Hippocampal formation (tissue), 2 donors: ENCODE measurements around the gene OR10G6.
"Not testable (repeated sequence)": the region's sequence is repeated elsewhere in the genome, so short reads cannot be mapped to it uniquely, and the experiment has no call there.

Experiments
- DNase-seq, 2 donors: peaks; one replicate each; lab custom pipeline; 2025; lab: John Stamatoyannopoulos, UW

Gene OR10G6

GRCh38 chr11:123995119-123995518 lies at the start of gene OR10G6:
Gene OR10G6 (minus strand): TSS chr11:123995161. CDS start chr11:123995161, 0 bp downstream.
- DNase-seq, result no peak

GRCh38 chr11:124043420-124043819 lies 48.5 kb upstream of the OR10G6 start:
- no peak for DNase-seq

GRCh38 chr11:124041254-124041653 lies 46.3 kb upstream of the OR10G6 start, which contains the start of gene OR10G7:
Gene OR10G7 (minus strand): TSS chr11:124041325. CDS start chr11:124039001, 2,324 bp downstream.
- no peak for DNase-seq

GRCh38 chr11:124039557-124039956 lies 44.6 kb upstream of the OR10G6 start:
- DNase-seq, result no peak

GRCh38 chr11:124036666-124037065 lies 41.7 kb upstream of the OR10G6 start:
- DNase-seq, result no peak

GRCh38 chr11:124026498-124026897 lies 31.5 kb upstream of the OR10G6 start, which contains the start of gene OR10G8:
Gene OR10G8 (plus strand): TSS chr11:124026798. CDS start chr11:124029623, 2,825 bp downstream.
- DNase-seq, result no peak

GRCh38 chr11:124015837-124016236 lies 20.9 kb upstream of the OR10G6 start:
- not testable (repeated sequence) for DNase-seq

- no peak for DNase-seq
Measured at GRCh38 chr11:124012697-124013096, 17.7 kb upstream of the OR10G6 start, which contains the start of gene OR10G4. Gene OR10G4 (plus strand): TSS chr11:124012997. CDS start chr11:124015575, 2,578 bp downstream.

- no peak for DNase-seq
Measured at GRCh38 chr11:123979311-123979710, 15.7 kb downstream of the OR10G6 start.

GRCh38 chr11:123977731-123978347 lies 17.1 kb downstream of the OR10G6 start, which contains the start of gene OR10S1:
Gene OR10S1 (minus strand): TSS chr11:123977781. CDS start chr11:123977664, 117 bp downstream.
- no peak for DNase-seq

GRCh38 chr11:123976770-123977560 lies 18.0 kb downstream of the OR10G6 start:
- no peak for DNase-seq

GRCh38 chr11:123973816-123974215 lies 21.1 kb downstream of the OR10G6 start:
- DNase-seq, result no peak

- DNase-seq, result no peak
Measured at GRCh38 chr11:123956752-123957151, 38.2 kb downstream of the OR10G6 start.

GRCh38 chr11:123945132-123945531 lies 49.8 kb downstream of the OR10G6 start:
- DNase-seq, result no peak
